GM12874 (cell line): ENCODE results near the gene LCMT2.
A peak's percentile ranks its signal among the peaks of the same experiment; 100 is the strongest.

Source experiments
- TF ChIP-seq, protein P1 (sequence below): IDR thresholded peaks from 2 replicates; pipeline ENCODE4 v1.5.1; 2011; ENCODE audit warnings: low read depth, mild to moderate bottlenecking, control low read depth, low read length, moderate library complexity; ENCODE audit not compliant: insufficient read depth

The LCMT2 gene, protein sequence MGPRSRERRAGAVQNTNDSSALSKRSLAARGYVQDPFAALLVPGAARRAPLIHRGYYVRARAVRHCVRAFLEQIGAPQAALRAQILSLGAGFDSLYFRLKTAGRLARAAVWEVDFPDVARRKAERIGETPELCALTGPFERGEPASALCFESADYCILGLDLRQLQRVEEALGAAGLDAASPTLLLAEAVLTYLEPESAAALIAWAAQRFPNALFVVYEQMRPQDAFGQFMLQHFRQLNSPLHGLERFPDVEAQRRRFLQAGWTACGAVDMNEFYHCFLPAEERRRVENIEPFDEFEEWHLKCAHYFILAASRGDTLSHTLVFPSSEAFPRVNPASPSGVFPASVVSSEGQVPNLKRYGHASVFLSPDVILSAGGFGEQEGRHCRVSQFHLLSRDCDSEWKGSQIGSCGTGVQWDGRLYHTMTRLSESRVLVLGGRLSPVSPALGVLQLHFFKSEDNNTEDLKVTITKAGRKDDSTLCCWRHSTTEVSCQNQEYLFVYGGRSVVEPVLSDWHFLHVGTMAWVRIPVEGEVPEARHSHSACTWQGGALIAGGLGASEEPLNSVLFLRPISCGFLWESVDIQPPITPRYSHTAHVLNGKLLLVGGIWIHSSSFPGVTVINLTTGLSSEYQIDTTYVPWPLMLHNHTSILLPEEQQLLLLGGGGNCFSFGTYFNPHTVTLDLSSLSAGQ

DNA sequence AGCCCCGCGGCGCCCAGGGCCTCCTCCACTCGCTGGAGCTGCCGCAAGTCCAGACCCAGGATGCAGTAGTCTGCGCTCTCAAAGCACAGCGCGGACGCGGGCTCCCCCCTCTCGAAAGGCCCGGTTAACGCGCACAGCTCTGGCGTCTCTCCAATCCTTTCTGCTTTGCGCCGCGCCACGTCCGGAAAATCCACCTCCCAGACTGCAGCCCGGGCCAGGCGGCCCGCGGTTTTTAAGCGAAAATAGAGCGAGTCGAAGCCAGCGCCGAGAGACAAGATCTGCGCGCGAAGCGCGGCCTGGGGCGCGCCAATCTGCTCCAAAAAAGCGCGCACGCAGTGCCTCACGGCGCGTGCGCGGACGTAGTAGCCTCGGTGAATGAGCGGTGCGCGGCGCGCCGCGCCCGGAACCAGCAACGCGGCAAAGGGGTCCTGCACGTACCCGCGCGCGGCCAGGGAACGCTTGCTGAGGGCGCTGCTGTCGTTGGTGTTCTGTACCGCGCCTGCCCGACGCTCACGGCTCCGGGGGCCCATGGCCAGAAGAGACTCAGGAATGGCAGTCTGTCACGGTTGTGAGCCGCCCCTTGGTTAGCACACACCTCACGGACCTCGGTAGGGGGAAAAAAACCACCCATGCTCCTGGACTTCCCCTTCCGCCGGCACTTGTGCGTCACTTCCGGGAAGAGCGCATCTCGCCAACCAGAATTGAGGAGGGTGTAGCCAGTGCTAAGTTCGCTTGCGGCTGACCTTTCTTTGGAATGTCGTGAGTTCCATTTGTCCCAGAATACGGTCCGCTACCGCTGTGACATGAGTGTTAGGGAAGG, at the start of gene LCMT2:
Gene LCMT2 (minus strand): TSS at position 614 of the 820 bp plus-strand sequence. CDS start 84 bp downstream, at position 530.
- TF ChIP-seq, protein P1, sequence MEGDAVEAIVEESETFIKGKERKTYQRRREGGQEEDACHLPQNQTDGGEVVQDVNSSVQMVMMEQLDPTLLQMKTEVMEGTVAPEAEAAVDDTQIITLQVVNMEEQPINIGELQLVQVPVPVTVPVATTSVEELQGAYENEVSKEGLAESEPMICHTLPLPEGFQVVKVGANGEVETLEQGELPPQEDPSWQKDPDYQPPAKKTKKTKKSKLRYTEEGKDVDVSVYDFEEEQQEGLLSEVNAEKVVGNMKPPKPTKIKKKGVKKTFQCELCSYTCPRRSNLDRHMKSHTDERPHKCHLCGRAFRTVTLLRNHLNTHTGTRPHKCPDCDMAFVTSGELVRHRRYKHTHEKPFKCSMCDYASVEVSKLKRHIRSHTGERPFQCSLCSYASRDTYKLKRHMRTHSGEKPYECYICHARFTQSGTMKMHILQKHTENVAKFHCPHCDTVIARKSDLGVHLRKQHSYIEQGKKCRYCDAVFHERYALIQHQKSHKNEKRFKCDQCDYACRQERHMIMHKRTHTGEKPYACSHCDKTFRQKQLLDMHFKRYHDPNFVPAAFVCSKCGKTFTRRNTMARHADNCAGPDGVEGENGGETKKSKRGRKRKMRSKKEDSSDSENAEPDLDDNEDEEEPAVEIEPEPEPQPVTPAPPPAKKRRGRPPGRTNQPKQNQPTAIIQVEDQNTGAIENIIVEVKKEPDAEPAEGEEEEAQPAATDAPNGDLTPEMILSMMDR, result no peak

- TF ChIP-seq, protein P1, result no peak
These were observed 48.2 kb upstream of the LCMT2 start for GRCh38 chr15:43378601-43379000.

- TF ChIP-seq, protein P1, result peak; percentile 79
These were observed 45.8 kb upstream of the LCMT2 start for GRCh38 chr15:43376017-43376705.

- TF ChIP-seq, protein P1, result peak; percentile 60
These were observed 40.9 kb upstream of the LCMT2 start, which contains the start of the genes TUBGCP4 and ZSCAN29 for GRCh38 chr15:43370975-43371974. TUBGCP4 (plus strand) TSS chr15:43371101; CDS start chr15:43371355, 254 bp downstream. ZSCAN29 (minus strand) TSS chr15:43371043; CDS start chr15:43369913, 1,130 bp downstream.

GRCh38 chr15:43370310-43370974, 40.1 kb upstream of the LCMT2 start:
- TF ChIP-seq, protein P1, result no peak
